Subcutaneous adipose tissue (tissue), 4 donors: ENCODE measurements around the gene BTN2A1. TPM values are rescaled to one million over a fixed set of nuclear protein-coding genes. Genes with fewer than 3 reads are reported as not detected.

Experiments used
- CTCF ChIP-seq: fragments of 450-650 bp; IDR thresholded peaks from one replicate; pipeline ENCODE4 v1.5.1; 2016; ENCODE audit warnings: low read depth, mild to moderate bottlenecking, control low read depth, antibody characterized with exemption, moderate library complexity
- total RNA-seq, 4 donors: library from RNA; depleted of rRNA; stranded (reverse); fragments of >200 nt; gene quantifications; one replicate each; pipeline ENCODE4 v1.1.0, GENCODE V29; 2016

BTN2A1 gene
- total RNA-seq, 4 donors from 2014 or later: 11.6 to 20.7 (median 16.4) TPM

GRCh38 chr6:26489996-26490964 is 32.5 kb downstream of the BTN2A1 start:
- TF ChIP-seq CTCF: no peak

- no peak for TF ChIP-seq CTCF
Observed at GRCh38 chr6:26491604-26492003, 33.8 kb downstream of the BTN2A1 start.

GRCh38 chr6:26493258-26493657 is 35.5 kb downstream of the BTN2A1 start:
- no peak for TF ChIP-seq CTCF

- TF ChIP-seq CTCF: no peak
Observed at GRCh38 chr6:26494117-26494516, 36.4 kb downstream of the BTN2A1 start.

- TF ChIP-seq CTCF: no peak
Observed at GRCh38 chr6:26495281-26495680, 37.5 kb downstream of the BTN2A1 start.

GRCh38 chr6:26497610-26498009 is 39.9 kb downstream of the BTN2A1 start:
- no peak for TF ChIP-seq CTCF

- no peak for TF ChIP-seq CTCF
Observed at GRCh38 chr6:26500102-26500501, 42.3 kb downstream of the BTN2A1 start, which contains the start of gene BTN1A1. Gene BTN1A1 (plus strand): TSS chr6:26500303. CDS start chr6:26501287, 984 bp downstream.
